T-helper 17 cell (primary cell): Measurements from ENCODE around the gene HNRNPA2B1. TPM values are rescaled to one million over a fixed set of nuclear protein-coding genes. Genes with fewer than 3 reads are reported as not detected.
"Not testable (repeated sequence)": the region's sequence is repeated elsewhere in the genome, so short reads cannot be mapped to it uniquely, and the experiment has no call there.

Experiments
- ATAC-seq: fragments of 150-1000 bp; cut with Tn5 transposase; 2 replicates; pipeline ENCODE4 v1.10.0; 2021; ENCODE audit warnings: mild to moderate bottlenecking, moderate library complexity
- DNase-seq, 3 donors: peaks; one replicate each; pipeline versions ENCODE4 v3.0.0 to v3.0.0-alpha.2; 2020 to 2021
- H3K9me3 ChIP-seq: one replicate; pipeline ENCODE4 v1.7.0; 2013; ENCODE audit warnings: low read length, mild to moderate bottlenecking; ENCODE audit not compliant: control insufficient read depth, poor library complexity, severe bottlenecking
- H3K27ac Mint-ChIP-seq: one replicate; pipeline ENCODE4 v1.8.0; 2022; ENCODE audit warnings: mild to moderate bottlenecking, moderate library complexity, mixed read lengths
- H3K27me3 Mint-ChIP-seq: one replicate; pipeline ENCODE4 v1.8.0; 2022; ENCODE audit warnings: mixed read lengths
- H3K36me3 Mint-ChIP-seq: one replicate; pipeline ENCODE4 v1.8.0; 2022; ENCODE audit warnings: low read depth, mixed read lengths
- H3K4me1 Mint-ChIP-seq: one replicate; pipeline ENCODE4 v1.8.0; 2022; ENCODE audit warnings: mild to moderate bottlenecking, mixed read lengths
- H3K4me3 Mint-ChIP-seq: one replicate; pipeline ENCODE4 v1.8.0; 2022; ENCODE audit warnings: mild to moderate bottlenecking, moderate library complexity, mixed read lengths
- total RNA-seq, 4 donors: library from RNA in 2 of 4; stranded (reverse) in 2 of 4; gene quantifications; one replicate each; pipeline ENCODE4 v1.2.3 and lab custom pipeline; 2022 to 2026

HNRNPA2B1 gene
- total RNA-seq, 2 donors from 2014 or later: 392 to 399 TPM

DNA sequence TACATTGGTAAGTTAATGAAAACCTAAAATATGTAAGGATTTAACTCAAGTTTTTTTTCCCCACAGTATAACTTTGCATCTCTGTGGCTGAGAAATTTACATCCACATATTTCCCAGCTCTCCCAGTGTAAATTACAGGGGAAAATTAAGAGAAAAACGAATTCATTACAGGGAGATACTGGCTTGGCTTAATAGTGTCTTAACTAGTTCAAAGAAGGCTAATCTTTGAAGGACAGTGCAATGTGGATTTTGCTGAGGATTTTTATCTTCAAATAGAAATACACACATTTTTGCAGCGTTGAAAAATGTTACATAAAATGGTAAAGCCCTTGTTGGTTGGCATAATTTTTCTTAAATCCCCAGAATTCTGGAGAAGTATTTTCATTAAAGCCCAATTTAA lies 2.5 kb upstream of the HNRNPA2B1 start:
- ATAC-seq (no peak), DNase-seq (no peak)
- no peaks in the 10 kb centered on the region for H3K9me3 ChIP-seq
- Mint-ChIP-seq H3K27ac (peak overlapping the region; percentile 90), H3K27me3 (peaks cover 4% of the 10 kb centered on the region), H3K4me3 (peak overlapping the region; percentile 89), H3K4me1 (peaks cover 46% of the 10 kb centered on the region), H3K36me3 (peaks cover 13% of the 10 kb centered on the region)

DNA sequence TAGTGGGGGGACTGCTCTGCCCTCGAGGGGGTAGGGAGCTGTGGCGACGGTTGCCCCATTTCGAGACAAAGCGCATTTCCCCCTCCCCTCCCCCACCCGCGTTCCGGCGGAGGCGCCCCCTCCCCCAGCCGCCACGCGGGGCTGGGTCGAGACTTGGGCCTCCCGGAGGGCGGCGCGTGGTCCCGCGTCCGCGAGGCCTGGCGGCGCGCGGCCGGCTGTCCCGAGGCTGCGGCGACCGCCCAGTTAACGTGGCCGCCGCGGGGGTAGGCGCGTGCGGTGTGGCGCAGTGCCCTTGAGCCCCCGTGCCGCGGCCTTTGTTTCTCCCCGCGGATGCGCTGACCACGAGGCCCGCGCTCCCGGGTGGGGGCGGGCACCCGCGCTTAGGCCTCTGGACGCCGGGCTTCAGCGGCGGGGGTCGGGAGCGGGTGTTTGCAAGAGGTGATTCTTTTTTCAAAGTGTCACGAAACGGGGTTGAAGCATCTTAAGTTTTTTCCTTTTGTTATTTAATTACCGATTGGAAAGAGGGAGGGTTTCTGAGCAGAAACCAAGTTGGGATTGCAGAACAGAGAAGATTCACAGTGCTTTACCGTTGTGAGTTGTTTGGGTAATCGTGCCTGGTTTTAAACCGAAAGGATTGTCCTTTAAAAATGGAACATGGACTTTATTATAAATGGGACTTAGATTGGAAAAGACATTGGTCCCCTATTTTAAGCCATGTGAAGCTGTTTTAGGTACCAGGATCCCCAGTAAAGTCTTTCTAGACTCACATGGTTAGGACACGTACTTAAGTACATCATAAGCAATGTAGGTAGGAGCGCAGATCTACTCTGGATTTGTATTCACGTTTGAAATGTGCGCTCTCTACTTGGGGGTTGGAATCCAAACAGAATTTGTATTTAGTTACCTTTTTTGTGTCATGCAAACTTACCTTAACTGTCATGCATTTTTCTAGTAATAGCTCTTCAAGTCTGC lies 1.8 kb upstream of the HNRNPA2B1 start:
- H3K9me3 ChIP-seq: no peaks in the 10 kb centered on the region
- Mint-ChIP-seq H3K27me3 (peaks cover 4% of the 10 kb centered on the region), H3K4me3 (peak overlapping the region; percentile 97), H3K4me1 (peaks cover 49% of the 10 kb centered on the region), H3K27ac (peak overlapping the region; percentile 90), H3K36me3 (peaks cover 13% of the 10 kb centered on the region)
- ATAC-seq (no peak), DNase-seq (peak; percentile 25 to 56 (median 50))

DNA sequence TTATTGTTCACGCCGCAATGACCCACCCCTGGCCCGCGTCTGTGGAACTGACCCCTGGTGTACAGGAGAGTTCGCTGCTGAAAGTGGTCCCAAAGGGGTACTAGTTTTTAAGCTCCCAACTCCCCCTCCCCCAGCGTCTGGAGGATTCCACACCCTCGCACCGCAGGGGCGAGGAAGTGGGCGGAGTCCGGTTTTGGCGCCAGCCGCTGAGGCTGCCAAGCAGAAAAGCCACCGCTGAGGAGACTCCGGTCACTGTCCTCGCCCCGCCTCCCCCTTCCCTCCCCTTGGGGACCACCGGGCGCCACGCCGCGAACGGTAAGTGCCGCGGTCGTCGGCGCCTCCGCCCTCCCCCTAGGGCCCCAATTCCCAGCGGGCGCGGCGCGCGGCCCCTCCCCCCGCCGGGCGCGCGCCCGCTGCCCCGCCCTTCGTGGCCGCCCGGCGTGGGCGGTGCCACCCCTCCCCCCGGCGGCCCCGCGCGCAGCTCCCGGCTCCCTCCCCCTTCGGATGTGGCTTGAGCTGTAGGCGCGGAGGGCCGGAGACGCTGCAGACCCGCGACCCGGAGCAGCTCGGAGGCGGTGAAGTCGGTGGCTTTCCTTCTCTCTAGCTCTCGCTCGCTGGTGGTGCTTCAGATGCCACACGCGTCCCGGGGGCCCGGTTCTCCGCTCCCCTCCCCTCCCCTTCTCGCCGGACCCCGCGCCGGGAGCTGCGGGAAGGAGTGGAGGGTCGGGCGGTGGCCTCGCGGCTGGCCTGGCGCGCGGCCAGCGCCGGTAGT lies 887 bp upstream of the HNRNPA2B1 start, which contains the start of gene CBX3:
TSS of gene CBX3 (plus strand) at position 499 of the 772 bp plus-strand sequence. CDS start 1,254 bp downstream, outside the sequence.
- no peaks in the 10 kb centered on the region for H3K9me3 ChIP-seq
- peaks cover 4% of the 10 kb centered on the region for H3K27me3 Mint-ChIP-seq
- DNase-seq (peak; percentile 74 to 82 (median 78)), ATAC-seq (peak; percentile 57)
- H3K27ac Mint-ChIP-seq: peak within 1 kb of the TSS; percentile 99
- peaks cover 15% of the 10 kb centered on the region for H3K36me3 Mint-ChIP-seq
- peak within 1 kb of the TSS; percentile 97 for H3K4me3 Mint-ChIP-seq
- peaks cover 52% of the 10 kb centered on the region for H3K4me1 Mint-ChIP-seq

DNA sequence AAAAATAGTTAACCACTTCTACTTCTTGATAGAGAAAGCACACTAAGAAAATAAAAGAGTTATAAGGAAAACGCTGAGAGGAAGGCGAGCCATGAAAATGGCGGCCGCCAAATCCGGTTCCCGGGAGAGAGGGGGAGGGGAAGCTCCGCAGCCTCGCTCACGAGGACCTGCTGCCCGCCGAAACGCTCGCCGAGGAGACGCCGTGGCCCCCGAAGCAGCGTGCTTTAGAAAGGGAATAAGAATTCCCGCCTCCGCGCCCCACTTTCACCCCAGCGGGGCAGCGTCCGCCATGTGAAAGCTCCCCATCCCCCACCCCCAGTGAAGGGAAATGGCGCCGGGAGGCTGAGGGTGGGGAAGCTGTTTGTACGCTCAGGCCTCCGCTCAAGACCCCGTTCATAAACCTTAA lies 505 bp downstream of the HNRNPA2B1 start:
- peaks cover 4% of the 10 kb centered on the region for H3K27me3 Mint-ChIP-seq
- H3K36me3 Mint-ChIP-seq: peaks cover 18% of the 10 kb centered on the region
- ATAC-seq (peak; percentile 38), DNase-seq (peak; percentile 58 to 65 (median 63))
- no peaks in the 10 kb centered on the region for H3K9me3 ChIP-seq
- peaks cover 53% of the 10 kb centered on the region for H3K4me1 Mint-ChIP-seq
- H3K27ac Mint-ChIP-seq: peak overlapping the region; percentile 99
- H3K4me3 Mint-ChIP-seq: peak overlapping the region; percentile 97

DNA sequence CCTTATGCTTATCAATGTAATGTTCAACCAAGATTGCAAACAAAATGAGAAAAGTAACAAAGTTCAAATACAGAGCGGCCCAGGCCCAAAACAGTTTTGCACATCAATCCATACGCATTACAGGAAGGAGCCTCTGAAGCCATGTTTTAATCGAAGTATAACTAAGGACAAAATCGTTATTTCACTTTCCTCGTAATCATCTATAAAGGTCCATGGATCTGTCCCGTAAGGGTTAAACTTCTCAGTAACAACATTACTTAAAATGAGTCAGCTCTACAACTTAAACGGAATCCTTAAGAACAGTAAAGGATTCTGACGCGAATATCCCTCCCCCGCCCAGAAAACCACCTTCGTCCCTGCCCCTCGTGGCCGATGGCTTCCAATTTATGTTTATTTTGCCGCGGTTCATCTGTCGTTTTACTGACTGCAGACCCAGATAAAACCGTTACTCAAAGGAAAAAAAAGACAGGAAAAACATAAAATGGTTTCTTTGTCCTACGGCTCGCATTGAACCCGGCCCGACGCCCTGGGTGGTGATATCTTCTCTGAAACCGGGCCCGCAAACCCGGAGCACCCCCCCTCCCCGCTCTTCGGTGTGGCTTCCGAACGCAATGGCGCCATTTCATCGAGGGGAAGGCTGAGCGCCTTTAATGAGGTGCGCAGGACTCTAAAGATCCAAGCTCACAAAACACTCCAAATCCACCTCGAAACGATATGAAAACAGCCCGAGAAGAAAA lies 1.1 kb downstream of the HNRNPA2B1 start:
- Mint-ChIP-seq H3K36me3 (peaks cover 18% of the 10 kb centered on the region), H3K27ac (peak overlapping the region; percentile 99), H3K4me3 (peak overlapping the region; percentile 97), H3K27me3 (peaks cover 4% of the 10 kb centered on the region), H3K4me1 (peaks cover 51% of the 10 kb centered on the region)
- no peaks in the 10 kb centered on the region for H3K9me3 ChIP-seq
- ATAC-seq (no peak), DNase-seq (peak; percentile 48 to 55 (median 52))

DNA sequence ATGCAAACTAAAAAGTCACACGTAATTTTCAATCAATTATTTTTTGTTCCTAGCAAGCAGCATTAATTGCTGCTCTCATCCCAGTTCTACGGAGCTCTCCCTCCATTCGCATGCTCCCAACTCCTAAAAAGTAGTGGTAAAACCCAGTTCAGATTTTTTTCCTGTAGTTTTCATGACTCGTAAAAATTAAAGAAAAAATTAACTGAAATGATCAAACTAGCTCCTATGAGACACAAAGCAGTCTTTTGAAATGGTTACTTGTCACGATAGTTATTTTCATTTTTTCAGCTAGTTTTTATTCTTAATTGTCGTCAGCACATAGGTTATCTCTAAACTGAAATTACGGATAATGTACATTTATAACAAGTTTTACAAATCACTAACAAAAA lies 1.8 kb downstream of the HNRNPA2B1 start:
- H3K27ac Mint-ChIP-seq: peak overlapping the region; percentile 99

DNA sequence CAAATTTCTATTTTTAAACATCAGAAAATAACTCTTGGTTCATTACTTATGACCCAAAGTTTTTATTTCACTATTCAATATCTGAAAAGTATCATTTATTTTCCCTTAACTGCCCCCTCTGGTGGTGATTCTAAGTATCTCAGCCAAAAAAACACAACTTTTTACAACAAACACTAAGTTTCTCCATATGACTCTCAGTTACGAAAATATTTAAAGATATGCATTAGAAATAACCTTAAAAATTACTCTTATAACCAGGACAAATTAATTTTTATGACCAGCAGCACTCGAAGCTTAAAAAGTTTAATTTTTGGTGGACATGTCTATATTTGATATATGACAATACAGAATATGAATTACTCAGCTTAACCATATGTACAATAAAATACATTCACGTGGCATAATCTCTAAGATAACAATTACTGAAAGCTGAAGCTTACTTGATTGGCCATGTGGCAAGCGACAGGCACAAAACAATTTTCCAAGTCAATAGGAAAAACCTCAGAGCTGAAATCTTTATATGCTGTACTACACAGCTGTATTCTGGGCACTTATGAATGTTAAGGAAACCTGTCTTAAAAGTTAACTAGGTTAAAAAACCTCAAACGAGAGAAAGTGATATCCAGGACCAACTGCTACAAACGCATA lies 2.3 kb downstream of the HNRNPA2B1 start:
- ATAC-seq (no peak), DNase-seq (no peak)
- Mint-ChIP-seq H3K27me3 (peaks cover 4% of the 10 kb centered on the region), H3K36me3 (peaks cover 21% of the 10 kb centered on the region), H3K27ac (peak overlapping the region; percentile 99), H3K4me3 (peak overlapping the region; percentile 97), H3K4me1 (peaks cover 54% of the 10 kb centered on the region)
- H3K9me3 ChIP-seq: no peaks in the 10 kb centered on the region

More for the DNA sequence above, 1.8 kb downstream of the HNRNPA2B1 start:
- no peak for DNase-seq
- Mint-ChIP-seq H3K36me3 (peaks cover 18% of the 10 kb centered on the region), H3K4me3 (peak overlapping the region; percentile 97), H3K27me3 (peaks cover 4% of the 10 kb centered on the region), H3K4me1 (peaks cover 52% of the 10 kb centered on the region)
- H3K9me3 ChIP-seq: no peaks in the 10 kb centered on the region
- no peak for ATAC-seq

DNA sequence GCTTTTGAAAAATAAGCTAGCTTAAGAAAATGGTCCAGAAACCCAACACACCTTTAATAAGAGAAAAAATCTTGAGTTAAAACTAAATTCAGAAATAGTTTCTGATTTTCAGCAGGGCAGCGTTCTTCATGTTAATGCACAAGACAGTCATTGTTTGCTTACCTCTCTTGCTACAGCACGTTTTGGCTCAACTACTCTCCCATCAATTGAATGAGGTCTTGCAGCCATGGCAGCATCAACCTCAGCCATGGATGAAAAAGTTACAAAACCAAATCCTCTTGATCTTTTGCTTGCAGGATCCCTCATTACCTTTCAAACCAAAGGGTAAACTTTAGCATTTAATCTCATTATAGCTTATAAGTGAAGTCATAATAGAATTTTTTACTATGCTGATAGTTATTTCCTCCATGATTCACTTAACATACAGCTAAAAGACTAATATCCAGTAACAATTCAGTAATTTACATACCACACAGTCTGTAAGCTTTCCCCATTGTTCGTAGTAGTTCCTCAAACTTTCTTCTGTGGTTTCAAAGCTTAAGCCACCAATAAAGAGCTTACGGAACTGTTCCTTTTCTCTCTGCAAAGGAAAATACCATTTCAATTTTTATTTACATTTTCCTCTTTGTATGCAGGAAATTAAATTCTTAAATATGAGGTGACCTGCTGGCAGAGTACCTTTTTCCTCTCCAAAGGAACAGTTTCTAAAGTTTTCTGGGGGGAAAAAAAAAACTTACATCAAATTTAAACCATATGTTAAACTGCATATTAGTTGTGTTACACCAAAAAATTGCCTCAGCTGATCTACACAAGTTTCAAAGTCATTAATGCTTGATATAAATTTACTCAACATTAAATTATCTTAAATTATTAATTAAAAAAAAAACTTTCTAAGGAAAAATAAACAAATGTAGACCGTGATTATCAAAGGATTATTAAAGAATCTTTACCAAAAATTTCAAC lies 3.1 kb downstream of the HNRNPA2B1 start:
- peak overlapping the region; percentile 97 for H3K4me3 Mint-ChIP-seq
- DNase-seq: no peak
- no peaks in the 10 kb centered on the region for H3K9me3 ChIP-seq
- H3K36me3 Mint-ChIP-seq: peaks cover 24% of the 10 kb centered on the region
- peaks cover 4% of the 10 kb centered on the region for H3K27me3 Mint-ChIP-seq
- no peak for ATAC-seq
- H3K4me1 Mint-ChIP-seq: peaks cover 57% of the 10 kb centered on the region
- H3K27ac Mint-ChIP-seq: peak overlapping the region; percentile 99

DNA sequence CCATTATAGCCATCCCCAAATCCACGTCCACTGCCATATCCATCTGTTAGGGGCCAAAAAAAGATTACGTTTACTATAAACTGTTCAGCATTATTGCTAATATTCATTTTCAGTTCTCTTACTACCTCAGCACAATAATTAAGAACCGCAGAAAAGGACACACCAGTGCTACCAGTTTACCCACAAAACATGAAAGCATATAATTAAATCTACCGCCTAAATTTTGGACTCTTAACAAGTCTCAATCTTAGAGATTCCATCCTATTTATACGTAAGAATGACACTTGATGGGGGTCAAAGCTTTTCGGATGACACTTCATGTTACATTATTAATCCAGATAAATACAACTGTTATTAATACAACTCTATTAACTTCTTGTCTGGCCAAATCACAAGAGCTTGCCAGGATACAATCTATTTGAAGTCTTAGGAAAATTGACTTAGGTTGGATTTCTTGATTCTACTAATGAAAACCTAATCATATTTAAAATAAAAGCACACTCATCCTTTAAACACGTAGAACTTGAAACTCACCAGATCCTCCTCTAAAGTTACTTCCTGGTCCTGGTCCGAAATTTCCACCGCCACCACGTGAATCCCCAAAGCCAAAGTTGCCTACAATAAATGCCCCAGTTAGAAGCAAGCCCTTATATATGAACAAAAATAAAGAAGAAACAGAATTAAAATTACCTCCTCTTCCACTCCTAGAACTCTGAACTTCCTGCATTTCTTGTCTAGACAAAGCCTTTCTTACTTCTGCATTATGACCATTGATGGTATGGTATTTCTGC lies 4.5 kb downstream of the HNRNPA2B1 start:
- Mint-ChIP-seq H3K4me3 (peak overlapping the region; percentile 84), H3K4me1 (peaks cover 64% of the 10 kb centered on the region), H3K27ac (peak overlapping the region; percentile 99), H3K27me3 (peaks cover 4% of the 10 kb centered on the region), H3K36me3 (peaks cover 26% of the 10 kb centered on the region)
- ATAC-seq (no peak), DNase-seq (no peak)
- no peaks in the 10 kb centered on the region for H3K9me3 ChIP-seq

DNA sequence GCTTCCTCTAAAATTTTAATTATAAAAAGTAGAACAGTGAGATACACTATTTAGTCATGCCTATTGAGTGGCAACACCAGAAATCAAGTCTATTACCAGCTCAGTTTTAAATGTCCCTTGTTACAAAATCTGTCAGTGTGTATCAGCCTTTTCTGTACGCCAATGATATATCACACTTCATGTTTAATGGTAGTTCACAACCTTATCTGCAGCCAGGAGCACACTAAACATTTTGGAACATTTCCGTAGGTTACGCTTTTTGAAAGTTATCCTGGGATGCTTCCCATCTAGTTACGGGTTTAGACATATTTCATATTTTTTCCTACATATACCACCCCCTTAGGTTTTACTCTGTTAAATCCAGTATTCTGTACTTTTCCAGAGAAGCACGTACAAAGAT lies 5.4 kb downstream of the HNRNPA2B1 start:
- H3K4me1 Mint-ChIP-seq: peaks cover 68% of the 10 kb centered on the region
- H3K27me3 Mint-ChIP-seq: no peaks in the 10 kb centered on the region
- H3K36me3 Mint-ChIP-seq: peaks cover 23% of the 10 kb centered on the region
- H3K27ac Mint-ChIP-seq: peak overlapping the region; percentile 99
- no peaks in the 10 kb centered on the region for H3K9me3 ChIP-seq
- no peak for ATAC-seq
- no peak for DNase-seq
- peak overlapping the region; percentile 84 for H3K4me3 Mint-ChIP-seq

DNA sequence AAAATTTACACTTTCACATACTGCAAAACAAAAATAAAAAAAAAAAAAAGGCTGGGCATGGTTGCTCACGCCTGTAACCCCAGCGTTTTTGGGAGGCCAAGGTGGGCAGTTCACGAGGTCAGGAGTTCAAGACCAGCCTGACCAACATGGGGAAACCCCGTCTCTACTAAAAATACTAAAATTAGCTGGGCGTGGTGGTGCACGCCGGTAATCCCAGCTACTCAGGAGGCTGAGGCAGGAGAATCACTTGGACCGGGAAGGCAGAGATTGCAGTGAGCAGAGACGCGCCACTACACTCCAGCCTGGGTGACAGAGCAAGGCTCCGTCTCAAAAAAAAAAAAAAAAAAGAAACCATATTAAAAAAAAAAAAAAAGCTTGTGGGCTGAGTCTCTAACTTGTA lies 5.8 kb downstream of the HNRNPA2B1 start:
- not testable (repeated sequence) for DNase-seq, H3K27me3 Mint-ChIP-seq, ATAC-seq, H3K9me3 ChIP-seq
- peak overlapping the region; percentile 99 for H3K27ac Mint-ChIP-seq
- H3K4me1 Mint-ChIP-seq: peaks cover 69% of the 10 kb centered on the region
- peaks cover 22% of the 10 kb centered on the region for H3K36me3 Mint-ChIP-seq
- peak overlapping the region; percentile 89 for H3K4me3 Mint-ChIP-seq
